Transverse colon (tissue), 3 donors: ENCODE data around the gene FLCN.

ENCODE experiments used
- CTCF ChIP-seq, 5 experiments: fragments of 200-600 bp in 3 of 5; fragments of 450-650 bp in 2 of 5; sonication (generic) in 3 of 5; IDR thresholded peaks; 1 replicate in 2 of 5; 2 replicates in 3 of 5; pipeline ENCODE4 v1.5.1; 2016 to 2017; ENCODE audit warnings: antibody characterized with exemption in 5 of 5, inconsistent platforms in 3 of 5, mild to moderate bottlenecking in 2 of 5, moderate library complexity in 1 of 5
- POLR2A ChIP-seq: fragments of 450-650 bp; IDR thresholded peaks from one replicate; pipeline ENCODE4 v1.6.1; 2016; ENCODE audit warnings: antibody characterized with exemption, mild to moderate bottlenecking, moderate library complexity

- TF ChIP-seq CTCF (IDR thresholded peaks at IDR 0.05) (no peak), POLR2A (no peak)
These were observed 33.7 kb downstream of the FLCN start for GRCh38 chr17:17203173-17203730.
